Measurements from ENCODE around the gene TCF7L2.
A peak's percentile ranks its signal among the peaks of the same experiment; 100 is the strongest.

TCF7L2 gene

GRCh38 chr10:112938808-112939482 lies 11.1 kb upstream of the TCF7L2 start:
- ChIA-PET CTCF (interaction anchor here (0.5 to 0.6 kb wide), 2 partner anchors 117 to 536 kb away, joined by 3 read pairs; no protein-coding TSS in a partner anchor), POLR2A (ENCODE audit: low non-redundant PET) (no interaction called here)
- DNase-seq (ENCODE audit: low spot score), result no peak
- no peak overlapping the region for H3K27ac ChIP-seq
- no peak for TF ChIP-seq CTCF (conservative IDR thresholded peaks at IDR 0.05; ENCODE audit: low read depth)

- H3K27ac ChIP-seq, result no peak overlapping the region
- POLR2A ChIA-PET (ENCODE audit: low non-redundant PET), result interaction anchor here (0.6 kb wide), 1 partner anchor 12 kb away, joined by 3 read pairs; no protein-coding TSS in a partner anchor
- CTCF ChIA-PET, result interaction anchor here (0.6 kb wide), 1 partner anchor 139 kb away, joined by 4 read pairs; no protein-coding TSS in a partner anchor
- no peak for DNase-seq (ENCODE audit: low spot score)
- no peak for TF ChIP-seq CTCF (conservative IDR thresholded peaks at IDR 0.05; ENCODE audit: low read depth)
These were observed 4.2 kb upstream of the TCF7L2 start for GRCh38 chr10:112945811-112946210.

GRCh38 chr10:112946649-112947048 lies 3.4 kb upstream of the TCF7L2 start:
- ChIA-PET POLR2A (ENCODE audit: low non-redundant PET) (no interaction called here), CTCF (no interaction called here)
- H3K27ac ChIP-seq, result no peak overlapping the region
- no peak for TF ChIP-seq CTCF (conservative IDR thresholded peaks at IDR 0.05; ENCODE audit: low read depth)
- no peak for DNase-seq (ENCODE audit: low spot score)

- H3K27ac ChIP-seq, result no peak overlapping the region
- ChIA-PET CTCF (no interaction called here), POLR2A (ENCODE audit: low non-redundant PET) (no interaction called here)
- TF ChIP-seq CTCF (conservative IDR thresholded peaks at IDR 0.05; ENCODE audit: low read depth), result no peak
- no peak for DNase-seq (ENCODE audit: low spot score)
These were observed 1.9 kb upstream of the TCF7L2 start for GRCh38 chr10:112948196-112948595.

GRCh38 chr10:112949143-112949823 lies 764 bp upstream of the TCF7L2 start:
- ChIA-PET CTCF (interaction anchor here (0.6 kb wide), 1 partner anchor 397 kb away, joined by 3 read pairs; no protein-coding TSS in a partner anchor), POLR2A (ENCODE audit: low non-redundant PET) (interaction anchor here (0.6 kb wide), 1 partner anchor 731 kb away, joined by 5 read pairs; no protein-coding TSS in a partner anchor)
- H3K27ac ChIP-seq, result peak overlapping the region; percentile 97
- TF ChIP-seq CTCF (conservative IDR thresholded peaks at IDR 0.05; ENCODE audit: low read depth), result no peak
- DNase-seq (ENCODE audit: low spot score), result no peak

- H3K27ac ChIP-seq, result peak overlapping the region; percentile 97
- POLR2A ChIA-PET (ENCODE audit: low non-redundant PET), result interaction anchor here (0.6 kb wide), 2 partner anchors 43 to 141 kb away, joined by 3 read pairs; no protein-coding TSS in a partner anchor
- no peak for DNase-seq (ENCODE audit: low spot score)
- CTCF ChIA-PET, result interaction anchor here (0.6 to 1.4 kb wide), 3 partner anchors 192 to 1000 kb away, joined by 3 to 4 read pairs (median 3); no protein-coding TSS in a partner anchor
- TF ChIP-seq CTCF (conservative IDR thresholded peaks at IDR 0.05; ENCODE audit: low read depth), result no peak
These were observed 789 bp downstream of the TCF7L2 start for GRCh38 chr10:112950714-112951358.

Data from RWPE1 (cell line).